Measurements from ENCODE around the gene AHNAK.
"Not testable (repeated sequence)": the region's sequence is repeated elsewhere in the genome, so short reads cannot be mapped to it uniquely, and the experiment has no call there.

AHNAK gene

GRCh38 chr11:62546244-62546928 is at the start of gene AHNAK:
AHNAK (minus strand) TSS chr11:62546806; CDS start chr11:62536098, 10,708 bp downstream.
- DNase-seq = peak; percentile 76

GRCh38 chr11:62595124-62595523 is 48.5 kb upstream of the AHNAK start:
- no peak for DNase-seq

GRCh38 chr11:62593434-62594044 is 46.9 kb upstream of the AHNAK start:
- peak; percentile 82 for DNase-seq

- no peak for DNase-seq
These were observed 46.4 kb upstream of the AHNAK start for GRCh38 chr11:62592989-62593421.

GRCh38 chr11:62592146-62592815 is 45.7 kb upstream of the AHNAK start:
- no peak for DNase-seq

- peak; percentile 99 for DNase-seq
These were observed 45.0 kb upstream of the AHNAK start, which contains the start of gene TUT1 for GRCh38 chr11:62591448-62592145. TUT1 (minus strand) TSS chr11:62591523; CDS start chr11:62591485, 38 bp downstream.

GRCh38 chr11:62588966-62589637 is 42.5 kb upstream of the AHNAK start:
- no peak for DNase-seq

- not testable (repeated sequence) for DNase-seq
These were observed 38.8 kb upstream of the AHNAK start for GRCh38 chr11:62585356-62585755.

- DNase-seq = not testable (repeated sequence)
These were observed 35.1 kb upstream of the AHNAK start for GRCh38 chr11:62581735-62582134.

GRCh38 chr11:62580959-62581715 is 34.5 kb upstream of the AHNAK start:
- DNase-seq = no peak

GRCh38 chr11:62579252-62579651 is 32.6 kb upstream of the AHNAK start:
- DNase-seq = no peak

GRCh38 chr11:62578541-62578940 is 31.9 kb upstream of the AHNAK start:
- no peak for DNase-seq

GRCh38 chr11:62577046-62577714 is 30.6 kb upstream of the AHNAK start:
- DNase-seq = no peak

- DNase-seq = no peak
These were observed 29.2 kb upstream of the AHNAK start for GRCh38 chr11:62575837-62576236.

- DNase-seq = no peak
These were observed 28.6 kb upstream of the AHNAK start for GRCh38 chr11:62575156-62575555.

GRCh38 chr11:62574363-62575071 is 27.9 kb upstream of the AHNAK start:
- DNase-seq = peak; percentile 34

GRCh38 chr11:62573592-62574362 is 27.2 kb upstream of the AHNAK start, which contains the start of gene EEF1G:
EEF1G (minus strand) TSS chr11:62573891; CDS start chr11:62573842, 49 bp downstream.
- peak; percentile 100 for DNase-seq

- no peak for DNase-seq
These were observed 26.5 kb upstream of the AHNAK start for GRCh38 chr11:62573006-62573591.

GRCh38 chr11:62572431-62572830 is 25.8 kb upstream of the AHNAK start:
- DNase-seq = no peak

Data from EL (cell line).